H1 (cell line): ENCODE data around the gene BPIFB4. TPM values are rescaled to one million over a fixed set of nuclear protein-coding genes. Genes with fewer than 3 reads are reported as not detected.
"Not testable (repeated sequence)": the region's sequence is repeated elsewhere in the genome, so short reads cannot be mapped to it uniquely, and the experiment has no call there.

Source experiments
- CTCF ChIA-PET: fragments of 300-600 bp; sonication (Branson Sonifier 250); formaldehyde crosslinking; loops from one replicate; lab custom pipeline; 2021; ENCODE audit not compliant: partially characterized antibody; lab: Charles Lee
- POLR2A ChIA-PET: fragments of 300-600 bp; sonication (Branson Sonifier 250); formaldehyde crosslinking; loops from one replicate; lab custom pipeline; 2021; ENCODE audit warnings: inconsistent platforms; ENCODE audit not compliant: partially characterized antibody; lab: Charles Lee
- DNase-seq, 2 experiments: peaks; one replicate each; pipeline versions ENCODE4 v3.0.0 to v3.0.0-alpha.2; 2010 to 2022; ENCODE audit warnings: low spot score in 2 of 2, low read depth in 1 of 2, mixed read lengths in 1 of 2
- FAIRE-seq: peaks from 2 replicates; lab custom pipeline; 2011; peaks lifted over from hg19 to GRCh38; lab: Jason Lieb, UNC
- H2AFZ ChIP-seq: 2 replicates; pipeline ENCODE4 v1.8.1; 2012; ENCODE audit warnings: low read length, inconsistent platforms
- H2AK5ac ChIP-seq: 2 replicates; pipeline ENCODE4 v1.6.1; 2013; ENCODE audit warnings: low read depth, low read length
- H2BK120ac ChIP-seq: replicated peaks from 2 replicates; pipeline ENCODE3; 2013; ENCODE audit warnings: low read depth, low read length, inconsistent platforms
- H2BK12ac ChIP-seq: 2 replicates; pipeline ENCODE4 v1.6.1; 2013; ENCODE audit warnings: low read depth, low read length
- H2BK15ac ChIP-seq: 2 replicates; pipeline ENCODE4 v1.6.1; 2013; ENCODE audit warnings: low read length
- H2BK20ac ChIP-seq: 2 replicates; pipeline ENCODE4 v1.6.1; 2013; ENCODE audit warnings: low read length
- H2BK5ac ChIP-seq: 2 replicates; pipeline ENCODE4 v1.6.1; 2013; ENCODE audit warnings: low read depth, low read length
- H3K14ac ChIP-seq: 2 replicates; pipeline ENCODE4 v1.6.1; 2013; ENCODE audit warnings: inconsistent platforms; ENCODE audit not compliant: insufficient read length
- H3K18ac ChIP-seq: 2 replicates; pipeline ENCODE4 v1.6.1; 2013; ENCODE audit warnings: low read length; ENCODE audit errors: extremely low read depth
- H3K23ac ChIP-seq: 2 replicates; pipeline ENCODE4 v1.6.1; 2013; ENCODE audit warnings: inconsistent platforms; ENCODE audit not compliant: insufficient read length
- H3K23me2 ChIP-seq: 2 replicates; pipeline ENCODE4 v1.6.1; 2013; ENCODE audit warnings: low read depth, low read length
- H3K27ac ChIP-seq: 2 replicates; pipeline ENCODE4 v1.6.1; 2011; ENCODE audit warnings: low read depth, low read length, inconsistent platforms
- H3K27me3 ChIP-seq, 4 experiments: replicated peaks in 1 of 4; 1 replicate in 1 of 4; 2 replicates in 3 of 4; pipeline versions ENCODE4 v1.6.1 to v1.8.1; 2011 to 2013; ENCODE audit warnings: low read length in 3 of 4, mild to moderate bottlenecking in 3 of 4, inconsistent platforms in 2 of 4, mixed read lengths in 2 of 4, moderate library complexity in 1 of 4; ENCODE audit not compliant: control insufficient read depth in 3 of 4, insufficient read depth in 3 of 4; ENCODE audit errors: extremely low read depth in 1 of 4
- H3K36me3 ChIP-seq, 4 experiments: 2 replicates each; pipeline versions ENCODE4 v1.6.1 to v1.8.1; 2011 to 2013; ENCODE audit warnings: mild to moderate bottlenecking in 4 of 4, low read length in 3 of 4, moderate library complexity in 2 of 4, control low read depth in 1 of 4, inconsistent platforms in 1 of 4; ENCODE audit not compliant: insufficient read depth in 4 of 4, control insufficient read depth in 2 of 4
- H3K4ac ChIP-seq: replicated peaks from 2 replicates; pipeline ENCODE3; 2013; ENCODE audit warnings: low read length, low read depth, mixed read lengths, inconsistent platforms; ENCODE audit not compliant: insufficient read length
- H3K4me1 ChIP-seq, 4 experiments: replicated peaks in 1 of 4; 1 replicate in 1 of 4; 2 replicates in 3 of 4; pipeline versions ENCODE4 v1.6.1 to v1.8.1; 2011 to 2013; ENCODE audit warnings: low read length in 3 of 4, inconsistent platforms in 2 of 4, mixed read lengths in 1 of 4; ENCODE audit not compliant: insufficient read depth in 4 of 4, control insufficient read depth in 3 of 4
- H3K4me2 ChIP-seq, 2 experiments: 2 replicates each; pipeline versions ENCODE4 v1.6.1 to v1.8.1; 2011 to 2013; ENCODE audit warnings: low read depth in 2 of 2, low read length in 2 of 2, control low read depth in 1 of 2, inconsistent platforms in 1 of 2, mild to moderate bottlenecking in 1 of 2; ENCODE audit not compliant: insufficient read depth in 1 of 2
- H3K4me3 ChIP-seq, 4 experiments: fragments of 200-600, 300-600 bp in 1 of 4; sonication (generic), shearing (Covaris generic), sonication (Bioruptor Twin) in 1 of 4; 2 replicates each; pipeline versions ENCODE4 v1.5.1 to v1.8.1; 2011 to 2016; ENCODE audit warnings: low read length in 4 of 4, low read depth in 3 of 4, control low read depth in 2 of 4, inconsistent platforms in 2 of 4, mild to moderate bottlenecking in 2 of 4, mixed read lengths in 1 of 4, moderate library complexity in 1 of 4; ENCODE audit not compliant: insufficient read depth in 2 of 4; ENCODE audit errors: extremely low read depth in 1 of 4
- H3K56ac ChIP-seq: replicated peaks from 2 replicates; pipeline ENCODE3; 2013; ENCODE audit warnings: low read depth, mild to moderate bottlenecking, mixed read lengths, low read length, inconsistent platforms; ENCODE audit not compliant: insufficient read length
- H3K79me1 ChIP-seq: 2 replicates; pipeline ENCODE4 v1.6.1; 2013; ENCODE audit warnings: low read depth, low read length, control low read depth
- H3K79me2 ChIP-seq, 2 experiments: 2 replicates each; pipeline versions ENCODE4 v1.6.1 to v1.8.1; 2012 to 2013; ENCODE audit warnings: low read length in 2 of 2, mild to moderate bottlenecking in 2 of 2, inconsistent platforms in 1 of 2; ENCODE audit not compliant: insufficient read depth in 2 of 2, control insufficient read depth in 1 of 2
- H3K9ac ChIP-seq, 4 experiments: replicated peaks in 1 of 4; 1 replicate in 1 of 4; 2 replicates in 3 of 4; pipeline versions ENCODE4 v1.6.1 to v1.8.1; 2011 to 2013; ENCODE audit warnings: low read depth in 3 of 4, low read length in 3 of 4, control low read depth in 2 of 4, mild to moderate bottlenecking in 2 of 4, moderate library complexity in 2 of 4, inconsistent platforms in 1 of 4; ENCODE audit errors: extremely low read depth in 1 of 4
- H3K9me3 ChIP-seq, 2 experiments: 2 replicates each; pipeline versions ENCODE4 v1.6.1 to v1.8.1; 2012 to 2013; ENCODE audit warnings: mild to moderate bottlenecking in 2 of 2, moderate library complexity in 2 of 2, control low read depth in 1 of 2, inconsistent platforms in 1 of 2, low read depth in 1 of 2, low read length in 1 of 2, mixed read lengths in 1 of 2; ENCODE audit not compliant: insufficient read depth in 2 of 2
- H4K20me1 ChIP-seq, 2 experiments: replicated peaks in 1 of 2; 2 replicates each; pipeline versions ENCODE3 to v1.8.1; 2011 to 2013; ENCODE audit warnings: inconsistent platforms in 2 of 2, low read length in 2 of 2, mild to moderate bottlenecking in 1 of 2; ENCODE audit not compliant: insufficient read depth in 2 of 2, control insufficient read depth in 1 of 2
- H4K5ac ChIP-seq: 2 replicates; pipeline ENCODE4 v1.6.1; 2013; ENCODE audit warnings: low read length, low read depth, mixed read lengths, inconsistent platforms; ENCODE audit not compliant: insufficient read length
- H4K8ac ChIP-seq: 2 replicates; pipeline ENCODE4 v1.8.0; 2013; ENCODE audit warnings: mild to moderate bottlenecking, moderate library complexity, low read length, inconsistent platforms; ENCODE audit not compliant: insufficient read depth; ENCODE audit errors: extremely low read depth
- H4K91ac ChIP-seq: replicated peaks from 2 replicates; pipeline ENCODE3; 2013; ENCODE audit warnings: low read length, mixed read lengths, inconsistent platforms; ENCODE audit not compliant: insufficient read length
- EP300 ChIP-seq, 2 experiments: IDR thresholded peaks; 1 replicate in 1 of 2; 2 replicates in 1 of 2; pipeline ENCODE4 v1.6.1; 2011 to 2012; ENCODE audit warnings: low read depth in 2 of 2, low read length in 2 of 2, mild to moderate bottlenecking in 2 of 2, borderline replicate concordance in 1 of 2, inconsistent platforms in 1 of 2, moderate library complexity in 1 of 2
- WGBS, 2 experiments: shearing (Covaris generic) in 1 of 2; methylation state at CpG; one replicate each; pipeline versions ENCODE4 v1.1.6 to v1.1.7; 2013 to 2015; ENCODE audit warnings: low lambda C conversion rate in 2 of 2, mixed read lengths in 2 of 2, inconsistent platforms in 1 of 2, low coverage in 1 of 2, missing lambda C conversion rate in 1 of 2; ENCODE audit not compliant: insufficient replicate concordance in 2 of 2, insufficient coverage in 1 of 2, insufficient read length in 1 of 2; ENCODE audit errors: extremely low coverage in 1 of 2, missing lambda C conversion rate in 1 of 2; 5-methylcytosine and 5-hydroxymethylcytosine counted together
- polyA plus RNA-seq, 7 experiments: library from polyadenylated mRNA; depleted of rRNA in 3 of 7; stranded (reverse) in 5 of 7; unstranded in 2 of 7; fragments of >200 nt in 5 of 7; fragments of 200-250 nt in 2 of 7; gene quantifications; 1 replicate in 5 of 7; 2 replicates in 1 of 7; 4 replicates in 1 of 7; pipeline versions ENCODE4 v1.2.1 to v1.2.3, GENCODE V29; 2011 to 2013; ENCODE audit warnings: missing spikeins in 2 of 7, mixed read lengths in 2 of 7
- total RNA-seq: library from RNA; stranded (reverse); fragmentation: NEBNext Ultra II Directional; extraction: Animal tissue kit (Norgen Biotek cat#: 25700); gene quantifications from 2 replicates; pipeline ENCODE4 v1.2.1, GENCODE V29; 2021

BPIFB4 gene
- total and polyA plus RNA-seq, 2 of the 8 experiments (the other 6 are each of a cell fraction or from before 2014, with no cell fraction given) = not detected

DNA sequence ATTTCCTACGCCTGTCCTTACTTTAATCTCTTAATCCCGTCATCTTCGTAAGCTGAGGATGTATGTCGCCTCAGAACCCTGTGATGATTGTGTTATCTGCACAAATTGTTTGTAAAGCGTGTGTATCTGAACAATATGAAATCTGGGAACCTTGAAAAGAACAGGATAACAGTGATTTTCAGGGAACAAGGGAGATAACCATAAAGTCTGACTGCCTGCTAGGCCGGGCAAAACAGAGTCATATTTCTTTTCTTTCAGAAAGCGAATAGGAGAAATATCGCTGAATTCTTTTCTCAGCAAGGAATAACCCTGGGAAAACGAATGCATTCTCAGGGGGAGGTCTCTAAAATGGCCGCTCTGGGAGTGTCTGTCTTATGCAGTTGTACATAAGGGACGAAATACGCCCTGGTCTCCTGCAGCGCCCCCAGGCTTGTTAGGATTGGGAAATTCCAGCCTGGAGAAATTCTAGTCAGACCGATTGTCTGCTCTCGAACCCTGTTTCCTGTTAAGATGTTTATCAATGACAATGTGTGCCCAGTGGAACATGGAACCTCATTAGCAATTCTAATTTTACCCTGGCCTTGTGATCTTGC, 34.2 kb upstream of the BPIFB4 start:
- 84% methylated on average over 15 of the region's 15 CpGs; no CpG with 5 or more reads in 1 of the 2 experiments for WGBS, 2 experiments
- H3K56ac ChIP-seq, H3K23me2 ChIP-seq, H3K18ac ChIP-seq, H2BK120ac ChIP-seq, H3K23ac ChIP-seq, H3K4me3 ChIP-seq, FAIRE-seq, POLR2A ChIA-PET, H3K4me2 ChIP-seq, H3K4me1 ChIP-seq, H4K91ac ChIP-seq, H2BK15ac ChIP-seq, H2BK5ac ChIP-seq, H3K9ac ChIP-seq, H3K27ac ChIP-seq, H3K27me3 ChIP-seq, H2AFZ ChIP-seq, H3K79me2 ChIP-seq, H3K14ac ChIP-seq, H2AK5ac ChIP-seq, H4K8ac ChIP-seq, H3K79me1 ChIP-seq, H4K20me1 ChIP-seq, H2BK20ac ChIP-seq, H4K5ac ChIP-seq, DNase-seq, H2BK12ac ChIP-seq, H3K4ac ChIP-seq, H3K36me3 ChIP-seq: not testable (repeated sequence)
- H3K9me3 ChIP-seq = peaks cover 3 to 15% of the 10 kb centered on the region in 2 experiments; a peak in 2 of 4 replicates
- peak in 1 of 2 experiments; percentile 78; a peak in 1 of 3 replicates for TF ChIP-seq EP300 (IDR thresholded peaks at IDR 0.05; ENCODE audit: borderline replicate concordance in 1 of 2, low read depth in 2 of 2, low read length in 2 of 2)
- CTCF ChIA-PET = interaction anchor here (0.7 to 1.7 kb wide), 2 partner anchors 50 to 217 kb away, joined by 3 read pairs; no protein-coding TSS in a partner anchor
